Lower leg skin (tissue), 4 donors: ENCODE data around the gene CMIP. TPM values are rescaled to one million over a fixed set of nuclear protein-coding genes. Genes with fewer than 3 reads are reported as not detected.
A peak's percentile ranks its signal among the peaks of the same experiment; 100 is the strongest.
"Not testable (repeated sequence)": the region's sequence is repeated elsewhere in the genome, so short reads cannot be mapped to it uniquely, and the experiment has no call there.

Experiments
- DNase-seq, 2 donors: peaks; one replicate each; pipeline ENCODE4 v3.0.0-alpha.2; 2019; ENCODE audit warnings: low spot score in 2 of 2
- H3K4me3 ChIP-seq: fragments of 200-600 bp; sonication (generic); 2 replicates; pipeline ENCODE4 v1.5.1; 2017; ENCODE audit warnings: mild to moderate bottlenecking, low read depth; ENCODE audit not compliant: poor library complexity, severe bottlenecking
- POLR2A ChIP-seq, 2 donors: fragments of 450-650 bp; IDR thresholded peaks; one replicate each; pipeline ENCODE4 v1.6.1; 2016 to 2017; ENCODE audit warnings: antibody characterized with exemption in 2 of 2, mild to moderate bottlenecking in 1 of 2, moderate library complexity in 1 of 2
- WGBS, 2 donors: methylation state at CpG; one replicate each; pipeline ENCODE4 v1.1.5; 2018; 5-methylcytosine and 5-hydroxymethylcytosine counted together
- intact Hi-C: fragments of 100-400 bp; cut with DNase I; formaldehyde crosslinking; loops from one replicate; pipeline ENCODE4 v1.15.0; 2023; ENCODE audit warnings: low total_unique reads
- total RNA-seq, 4 donors: library from RNA; depleted of rRNA; stranded (reverse); fragments of >200 nt; gene quantifications; one replicate each; pipeline ENCODE4 v1.1.0, GENCODE V29; 2016
- TF ChIP-seq, protein P1 (sequence below), 3 donors: fragments of 450-650 bp; IDR thresholded peaks; one replicate each; pipeline ENCODE4 v1.5.1; 2016; ENCODE audit warnings: antibody characterized with exemption in 3 of 3, mild to moderate bottlenecking in 3 of 3, moderate library complexity in 2 of 3

The CMIP gene
- total RNA-seq, 4 donors from 2014 or later = 53.7 to 115 (median 77.4) TPM

GRCh38 chr16:81522108-81522701, 77.6 kb downstream of the CMIP start:
- intact Hi-C loops = no loop called here
- TF ChIP-seq POLR2A (IDR thresholded peaks at IDR 0.05) = no peak
- DNase-seq = no peak
- 74 to 80% methylated on average over 6 to 8 of the region's 8 CpGs for WGBS, 2 donors
- H3K4me3 ChIP-seq = no peak overlapping the region

GRCh38 chr16:81522851-81523250, 78.2 kb downstream of the CMIP start:
- H3K4me3 ChIP-seq, intact Hi-C loops, DNase-seq: not testable (repeated sequence)
- WGBS, 2 donors = 84 to 91% methylated on average over 7 of the region's 7 CpGs

DNA sequence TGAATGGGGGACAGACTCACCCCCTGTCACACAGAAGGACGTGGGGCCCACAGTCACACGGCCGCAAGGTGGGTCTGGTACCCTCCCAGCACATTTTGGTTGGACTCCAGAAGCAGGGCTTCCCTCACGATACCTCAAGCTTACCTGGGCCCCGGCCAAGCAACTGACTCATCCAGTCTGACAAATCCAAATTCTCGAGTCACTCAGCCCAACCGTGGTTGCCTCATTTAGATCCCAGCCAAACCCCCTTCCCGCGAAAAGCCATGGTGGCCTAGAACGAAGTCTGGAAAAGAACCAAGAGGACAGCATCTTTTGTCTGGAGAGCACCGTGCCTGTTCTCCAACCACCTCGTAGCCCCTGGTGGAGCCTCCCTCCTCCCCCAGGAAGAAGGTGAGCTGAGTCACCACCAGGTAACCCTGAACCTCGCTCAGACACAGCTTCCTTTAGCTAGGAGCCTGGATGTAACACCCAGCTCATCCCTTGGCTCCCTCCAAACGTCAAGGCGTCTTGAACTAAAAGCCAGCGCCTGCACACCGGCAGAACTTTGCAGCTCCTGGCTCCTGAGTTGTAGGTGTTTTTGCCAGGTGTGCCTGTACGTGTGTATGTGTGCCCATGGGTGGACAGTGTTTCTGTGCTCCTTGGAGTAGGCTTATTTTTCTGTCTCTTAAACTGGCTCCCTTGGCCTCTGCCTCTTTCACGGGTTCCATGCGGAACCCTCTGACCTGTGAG, 78.9 kb downstream of the CMIP start:
- intact Hi-C loops = no loop called here
- 41 to 47% methylated on average over 20 of the region's 20 CpGs for WGBS, 2 donors
- DNase-seq = peak; percentile 83 to 94
- TF ChIP-seq, protein P1, sequence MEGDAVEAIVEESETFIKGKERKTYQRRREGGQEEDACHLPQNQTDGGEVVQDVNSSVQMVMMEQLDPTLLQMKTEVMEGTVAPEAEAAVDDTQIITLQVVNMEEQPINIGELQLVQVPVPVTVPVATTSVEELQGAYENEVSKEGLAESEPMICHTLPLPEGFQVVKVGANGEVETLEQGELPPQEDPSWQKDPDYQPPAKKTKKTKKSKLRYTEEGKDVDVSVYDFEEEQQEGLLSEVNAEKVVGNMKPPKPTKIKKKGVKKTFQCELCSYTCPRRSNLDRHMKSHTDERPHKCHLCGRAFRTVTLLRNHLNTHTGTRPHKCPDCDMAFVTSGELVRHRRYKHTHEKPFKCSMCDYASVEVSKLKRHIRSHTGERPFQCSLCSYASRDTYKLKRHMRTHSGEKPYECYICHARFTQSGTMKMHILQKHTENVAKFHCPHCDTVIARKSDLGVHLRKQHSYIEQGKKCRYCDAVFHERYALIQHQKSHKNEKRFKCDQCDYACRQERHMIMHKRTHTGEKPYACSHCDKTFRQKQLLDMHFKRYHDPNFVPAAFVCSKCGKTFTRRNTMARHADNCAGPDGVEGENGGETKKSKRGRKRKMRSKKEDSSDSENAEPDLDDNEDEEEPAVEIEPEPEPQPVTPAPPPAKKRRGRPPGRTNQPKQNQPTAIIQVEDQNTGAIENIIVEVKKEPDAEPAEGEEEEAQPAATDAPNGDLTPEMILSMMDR (IDR thresholded peaks at IDR 0.05) = no peak
- TF ChIP-seq POLR2A (IDR thresholded peaks at IDR 0.05) = no peak
- no peak overlapping the region for H3K4me3 ChIP-seq

DNA sequence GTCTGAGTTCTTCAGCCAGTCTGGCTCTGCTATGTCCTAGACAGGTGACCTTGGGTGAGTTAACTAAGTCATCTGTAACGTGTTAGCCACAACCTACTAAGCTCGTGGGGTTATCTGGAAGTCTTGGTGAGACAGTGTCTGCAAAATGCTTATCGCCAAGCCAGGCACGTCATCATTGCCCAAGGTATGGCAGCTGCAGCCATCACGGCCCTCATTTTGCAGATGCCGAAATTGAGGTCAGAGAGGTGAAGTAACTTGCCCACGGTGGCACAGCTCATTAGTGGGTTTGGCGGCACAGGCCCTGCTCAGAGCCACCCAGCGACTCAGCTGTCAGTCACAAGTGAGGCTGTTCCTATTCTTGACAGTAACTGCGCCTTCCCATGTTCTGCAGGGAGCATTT, 79.8 kb downstream of the CMIP start:
- no peak for DNase-seq
- 60 to 81% methylated on average over 10 of the region's 10 CpGs for WGBS, 2 donors
- H3K4me3 ChIP-seq = no peak overlapping the region
- intact Hi-C loops = no loop called here
- TF ChIP-seq POLR2A (IDR thresholded peaks at IDR 0.05) = no peak
- TF ChIP-seq, protein P1 (IDR thresholded peaks at IDR 0.05) = no peak

DNA sequence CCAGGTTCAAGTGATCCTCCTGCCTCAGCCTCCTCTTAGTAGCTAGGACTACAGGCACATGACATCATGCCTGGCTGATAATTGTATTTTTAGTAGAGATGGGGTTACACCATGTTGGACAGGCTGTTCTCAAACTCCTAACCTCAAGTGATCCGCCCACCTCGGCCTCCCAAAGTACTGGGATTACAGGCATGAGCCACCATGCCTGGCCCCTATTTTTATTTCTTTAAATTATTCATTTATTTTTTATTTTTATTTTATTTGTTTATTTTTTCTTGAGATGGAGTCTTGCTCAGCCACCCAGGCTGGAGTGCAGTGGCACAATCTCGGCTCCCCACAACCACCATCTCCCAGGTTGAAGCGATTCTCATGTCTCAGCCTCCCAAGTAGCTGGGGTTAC, 80.3 kb downstream of the CMIP start:
- DNase-seq, intact Hi-C loops, H3K4me3 ChIP-seq: not testable (repeated sequence)
- 93 to 96% methylated on average over 4 of the region's 4 CpGs for WGBS, 2 donors

DNA sequence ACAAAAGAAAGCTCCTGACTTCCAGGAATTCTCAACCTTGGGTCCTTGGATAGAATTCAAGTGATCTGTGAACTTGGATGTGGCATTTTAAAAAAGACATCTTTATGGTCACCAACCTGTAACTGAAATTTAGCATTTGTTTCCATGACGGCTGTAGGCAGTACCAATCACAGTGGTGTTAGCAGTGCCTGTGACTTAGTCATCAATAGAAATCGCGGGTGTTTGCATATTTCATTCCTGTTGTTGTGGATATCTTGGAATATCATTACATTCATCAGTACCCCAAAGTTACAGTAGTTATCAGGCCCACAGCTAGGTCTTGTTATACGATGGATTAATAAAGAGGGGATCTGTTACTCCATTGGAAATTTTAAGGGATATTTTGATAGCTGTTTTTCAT, 81.6 kb downstream of the CMIP start:
- no peak for DNase-seq
- 33 to 37% methylated on average over 4 of the region's 4 CpGs for WGBS, 2 donors

DNA sequence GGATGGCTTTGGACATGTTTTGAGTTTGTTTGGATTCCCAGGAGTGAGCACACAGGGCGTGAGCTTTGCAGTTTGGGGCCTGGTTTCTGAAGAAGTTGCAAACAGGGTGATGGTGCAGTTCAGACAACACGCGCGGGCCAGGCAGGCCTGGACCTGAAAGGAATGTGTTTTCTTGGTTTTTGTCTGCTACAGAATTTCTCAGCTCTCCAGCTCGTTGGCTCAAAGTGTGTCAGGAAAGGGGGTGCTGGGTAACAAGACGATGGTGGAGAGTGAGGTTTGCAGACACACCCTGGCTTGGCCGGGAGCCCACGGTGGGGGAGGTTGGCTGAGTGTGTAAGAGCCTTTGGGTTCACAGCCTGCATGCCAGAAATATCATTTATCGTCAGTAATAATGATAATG, 82.3 kb downstream of the CMIP start:
- DNase-seq = peak in 1 of 2 donors; percentile 83
- TF ChIP-seq, protein P1 (IDR thresholded peaks at IDR 0.05) = no peak
- TF ChIP-seq POLR2A (IDR thresholded peaks at IDR 0.05) = no peak
- no peak overlapping the region for H3K4me3 ChIP-seq
- 11 to 17% methylated on average over 9 of the region's 9 CpGs for WGBS, 2 donors
- intact Hi-C loops = no loop called here

More for the DNA sequence above, 81.6 kb downstream of the CMIP start:
- intact Hi-C loops = no loop called here
- TF ChIP-seq POLR2A (IDR thresholded peaks at IDR 0.05) = no peak
- TF ChIP-seq, protein P1 (IDR thresholded peaks at IDR 0.05) = no peak
- H3K4me3 ChIP-seq = no peak overlapping the region
